Measurements from ENCODE around the gene TOP1. TPM values are rescaled to one million over a fixed set of nuclear protein-coding genes. Genes with fewer than 3 reads are reported as not detected.

Gene TOP1
- total and polyA plus RNA-seq, 2 of the 4 experiments (the other 2 are of a cell fraction): 14.0 to 21.5 TPM

- ChIA-PET CTCF (no interaction called here), POLR2A (ENCODE audit: unreplicated experiment) (no interaction called here)
- peaks cover 10% of the 10 kb centered on the region for H3K9me1 ChIP-seq (ENCODE audit: insufficient read depth, low read length)
- no peak overlapping the region for H3K4me2 ChIP-seq (ENCODE audit: low read depth, low read length)
- no peak overlapping the region for H3K56ac ChIP-seq (ENCODE audit: extremely low read depth, insufficient read depth, low read length)
- WGBS, 2 experiments (ENCODE audit: extremely low coverage in 2 of 2, insufficient read length in 1 of 2): no CpG with 5 or more reads among the region's 2 CpGs
- H2BK120ac ChIP-seq (ENCODE audit: low read depth, low read length): no peak overlapping the region
- peaks cover 11% of the 10 kb centered on the region for H3K4me1 ChIP-seq (ENCODE audit: control insufficient read depth, insufficient read depth, low read length)
- H3K27me3 ChIP-seq (ENCODE audit: control insufficient read depth, insufficient read depth, low read length): no peaks in the 10 kb centered on the region
- no peak overlapping the region for H2BK5ac ChIP-seq (ENCODE audit: low read depth, low read length, poor library complexity, severe bottlenecking)
- no peak overlapping the region for H4K5ac ChIP-seq (ENCODE audit: low read depth, low read length)
- no peak overlapping the region for H3K27ac ChIP-seq (ENCODE audit: insufficient read depth, low read length)
- H3K9ac ChIP-seq (ENCODE audit: low read depth, low read length): no peak overlapping the region
- H3K4me3 ChIP-seq (ENCODE audit: insufficient read depth, low read depth, low read length): no peak overlapping the region
- intact Hi-C loops (cut with micrococcal nuclease) (no loop called here), in situ Hi-C loops (cut with MboI; ENCODE audit: low sequenced_read_pairs) (no loop called here), dilution Hi-C loops (cut with HindIII; ENCODE audit: low sequenced_read_pairs, unreplicated experiment) (no loop called here)
- H2BK15ac ChIP-seq (ENCODE audit: low read depth, low read length): no peak overlapping the region
- TF ChIP-seq CHD1 (IDR thresholded peaks at IDR 0.05; ENCODE audit: low read depth, low read length) (no peak), MAZ (IDR thresholded peaks at IDR 0.05; ENCODE audit: borderline replicate concordance, low read depth, low read length) (no peak), RAD21 (IDR thresholded peaks at IDR 0.05; ENCODE audit: low read length) (no peak), RCOR1 (IDR thresholded peaks at IDR 0.05; ENCODE audit: insufficient replicate concordance, low read length) (no peak), POLR2A (IDR thresholded peaks at IDR 0.05; ENCODE audit: low read depth, low read length) (no peak), SMC3 (IDR thresholded peaks at IDR 0.05; ENCODE audit: low read depth, low read length) (no peak), BHLHE40 (IDR thresholded peaks at IDR 0.05; ENCODE audit: low read depth, low read length) (no peak), USF2 (IDR thresholded peaks at IDR 0.05; ENCODE audit: low read depth, low read length) (no peak), MAFK (IDR thresholded peaks at IDR 0.05; ENCODE audit: low read depth, low read length) (no peak), CTCF (conservative IDR thresholded peaks at IDR 0.05; ENCODE audit: low read depth, low read length) (no peak), NFE2L2 (IDR thresholded peaks at IDR 0.05; ENCODE audit: low read depth, low read length) (no peak), MXI1 (IDR thresholded peaks at IDR 0.05; ENCODE audit: borderline replicate concordance, low read depth, low read length) (no peak), RFX5 (IDR thresholded peaks at IDR 0.05; ENCODE audit: low read depth, low read length) (no peak), ELK1 (IDR thresholded peaks at IDR 0.05; ENCODE audit: borderline replicate concordance, low read depth, low read length) (no peak), CEBPB (IDR thresholded peaks at IDR 0.05; ENCODE audit: low read depth, low read length) (no peak), FOS (IDR thresholded peaks at IDR 0.05; ENCODE audit: low read depth, low read length) (no peak)
- H3K14ac ChIP-seq (replicated peaks; ENCODE audit: low read depth, low read length): no peak overlapping the region
- no peak overlapping the region for H2BK20ac ChIP-seq (ENCODE audit: low read depth, low read length)
- DNase-seq (no peak), ATAC-seq (ENCODE audit: low read depth) (no peak)
- no peak overlapping the region for H4K91ac ChIP-seq (ENCODE audit: insufficient read depth, low read depth, low read length)
- no peaks in the 10 kb centered on the region for H3K36me3 ChIP-seq (ENCODE audit: control insufficient read depth, insufficient read depth, low read length)
- no TSS peak for BruUV-seq (replicated peaks)
- H2AK9ac ChIP-seq (replicated peaks; ENCODE audit: low read depth, low read length, poor library complexity): no peak overlapping the region
- no peak overlapping the region for H3K4ac ChIP-seq (ENCODE audit: low read depth, low read length)
- H4K8ac ChIP-seq (ENCODE audit: low read depth in 2 of 2, low read length in 2 of 2): no peak overlapping the region
- H3K18ac ChIP-seq (ENCODE audit: low read depth, low read length): no peak overlapping the region
- H2AK5ac ChIP-seq (ENCODE audit: low read depth, low read length): no peak overlapping the region
- peaks cover 8 to 51% of the 10 kb centered on the region in 2 experiments for H3K79me1 ChIP-seq (ENCODE audit: low read depth in 1 of 2, low read length in 2 of 2)
- no peaks in the 10 kb centered on the region for H3K9me3 ChIP-seq (ENCODE audit: control insufficient read depth, insufficient read depth, low read length)
- H3K23ac ChIP-seq (ENCODE audit: low read depth, low read length): no peak overlapping the region
- no peak overlapping the region for H2AFZ ChIP-seq (replicated peaks; ENCODE audit: low read length, poor library complexity)
- H4K20me1 ChIP-seq (ENCODE audit: insufficient read depth, low read length): no peaks in the 10 kb centered on the region
Observed at GRCh38 chr20:40986774-40987173, 41.8 kb upstream of the TOP1 start.
